Keratinocyte (primary cell): ENCODE data around the gene RB1. TPM values are rescaled to one million over a fixed set of nuclear protein-coding genes. Genes with fewer than 3 reads are reported as not detected.

Experiments
- DNase-seq: peaks from one replicate; pipeline ENCODE4 v3.0.0-alpha.2; 2011; ENCODE audit warnings: low read depth, missing footprints, low spot score
- FAIRE-seq: peaks from 2 replicates; lab custom pipeline; 2011; peaks lifted over from hg19 to GRCh38; lab: Jason Lieb, UNC
- H2AFZ ChIP-seq: 2 replicates; pipeline ENCODE4 v1.6.0; 2012; ENCODE audit warnings: low read length, control low read depth, inconsistent platforms; ENCODE audit not compliant: control insufficient read depth
- H3K27ac ChIP-seq: 2 replicates; pipeline ENCODE4 v1.5.1; 2011; ENCODE audit warnings: low read length; ENCODE audit not compliant: control insufficient read depth, insufficient read depth
- H3K27me3 ChIP-seq: 3 replicates; pipeline ENCODE4 v1.6.0; 2011; ENCODE audit warnings: low read length; ENCODE audit not compliant: control insufficient read depth, insufficient read depth; ENCODE audit errors: extremely low read depth
- H3K36me3 ChIP-seq, 2 experiments: 2 replicates in 1 of 2; 3 replicates in 1 of 2; pipeline ENCODE4 v1.5.1; 2011; ENCODE audit warnings: low read length in 2 of 2, mild to moderate bottlenecking in 1 of 2; ENCODE audit not compliant: control insufficient read depth in 2 of 2, insufficient read depth in 2 of 2; ENCODE audit errors: extremely low read depth in 1 of 2
- H3K4me1 ChIP-seq: 3 replicates; pipeline ENCODE4 v1.5.1; 2011; ENCODE audit warnings: low read length; ENCODE audit not compliant: control insufficient read depth, insufficient read depth; ENCODE audit errors: extremely low read depth
- H3K4me2 ChIP-seq: 3 replicates; pipeline ENCODE4 v1.6.0; 2011; ENCODE audit warnings: low read depth, low read length; ENCODE audit not compliant: control insufficient read depth, insufficient read depth; ENCODE audit errors: extremely low read depth
- H3K4me3 ChIP-seq, 3 experiments: fragments of 200-600 bp in 1 of 3; sonication (generic) in 1 of 3; 2 replicates in 2 of 3; 3 replicates in 1 of 3; pipeline ENCODE4 v1.5.1; 2011 to 2016; ENCODE audit warnings: low read length in 3 of 3, mild to moderate bottlenecking in 3 of 3, control low read depth in 2 of 3, inconsistent platforms in 1 of 3, low read depth in 1 of 3, mixed read lengths in 1 of 3, mixed run types in 1 of 3, moderate library complexity in 1 of 3; ENCODE audit not compliant: control insufficient read depth in 2 of 3, insufficient read depth in 2 of 3; ENCODE audit errors: extremely low read depth in 1 of 3
- H3K79me2 ChIP-seq: 2 replicates; pipeline ENCODE4 v1.6.0; 2012; ENCODE audit warnings: low read length; ENCODE audit not compliant: control insufficient read depth, insufficient read depth
- H3K9ac ChIP-seq: 3 replicates; pipeline ENCODE4 v1.6.0; 2011; ENCODE audit warnings: low read length; ENCODE audit not compliant: control insufficient read depth, insufficient read depth; ENCODE audit errors: extremely low read depth
- H3K9me1 ChIP-seq: 3 replicates; pipeline ENCODE4 v1.6.0; 2011; ENCODE audit warnings: low read length; ENCODE audit not compliant: control insufficient read depth, insufficient read depth; ENCODE audit errors: extremely low read depth
- H3K9me3 ChIP-seq: 2 replicates; pipeline ENCODE4 v1.5.1; 2012; ENCODE audit warnings: low read depth, low read length; ENCODE audit not compliant: control insufficient read depth
- H4K20me1 ChIP-seq: 3 replicates; pipeline ENCODE4 v1.6.0; 2011; ENCODE audit warnings: low read length; ENCODE audit not compliant: control insufficient read depth, insufficient read depth; ENCODE audit errors: extremely low read depth
- EZH2 ChIP-seq: IDR thresholded peaks from one replicate; pipeline ENCODE4 v1.6.1; 2012; ENCODE audit warnings: inconsistent platforms, mild to moderate bottlenecking, low read length, moderate library complexity
- dilution Hi-C: fragments of 300-500 bp; cut with MboI; formaldehyde crosslinking; loops from one replicate; pipeline ENCODE4 v1.7.0; 2020; ENCODE audit warnings: low sequenced_read_pairs; ENCODE audit not compliant: extremely low pct_ligation_motif_present
- polyA plus RNA-seq, 5 experiments: library from polyadenylated mRNA; depleted of rRNA in 3 of 5; stranded (reverse) in 3 of 5; stranded (forward) in 1 of 5; unstranded in 1 of 5; fragments of >200 nt; gene quantifications; 1 replicate in 1 of 5; 2 replicates in 3 of 5; 3 replicates in 1 of 5; pipeline versions ENCODE4 v1.2.1 to v1.2.3, GENCODE V29; 2011 to 2012; ENCODE audit warnings: missing spikeins in 2 of 5, low read depth in 1 of 5, low replicate concordance in 1 of 5
- TF ChIP-seq, protein P1 (sequence below), 3 experiments: IDR thresholded peaks in 1 of 3; conservative IDR thresholded peaks in 1 of 3; optimal IDR thresholded peaks in 1 of 3; 2 replicates in 2 of 3; 3 replicates in 1 of 3; pipeline versions ENCODE3 to v1.5.1; 2011; ENCODE audit warnings: low read length in 3 of 3, mild to moderate bottlenecking in 3 of 3, moderate library complexity in 2 of 3, control low read depth in 1 of 3, inconsistent platforms in 1 of 3; ENCODE audit not compliant: insufficient read depth in 2 of 3; ENCODE audit errors: extremely low read depth in 1 of 3

The RB1 gene
- polyA plus RNA-seq, 1 donor (not counting 4 experiments of a cell fraction or from before 2014, with no cell fraction given) = 22.4 TPM

DNA sequence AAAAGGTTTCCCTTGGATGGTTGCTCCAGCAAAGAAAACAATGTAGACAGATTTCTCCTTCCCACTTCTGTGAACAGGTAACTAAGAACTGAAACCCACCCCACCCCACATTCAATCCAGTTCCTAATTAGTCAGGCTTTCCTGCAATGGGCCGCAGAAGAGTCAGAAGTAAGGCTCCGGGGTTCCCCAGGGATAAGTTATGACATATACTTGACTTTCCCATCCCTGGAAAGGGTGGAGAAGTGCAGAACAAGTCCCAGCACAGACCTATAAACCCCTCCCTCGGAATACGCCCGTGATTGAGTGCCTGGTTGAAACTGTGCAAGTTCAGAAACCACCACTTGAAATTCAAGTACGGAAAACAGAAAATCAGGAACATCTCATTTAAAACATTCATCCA, 204.5 kb downstream of the RB1 start:
- Histone ChIP-seq H3K36me3 (no peaks in the 10 kb centered on the region), H3K79me2 (no peaks in the 10 kb centered on the region), H3K9ac (peak overlapping the region; percentile 63), H3K4me1 (peaks cover 49% of the 10 kb centered on the region), H3K4me2 (peak overlapping the region; percentile 77), H3K4me3 (peak overlapping the region in 1 of 3 experiments; percentile 46), H3K9me1 (no peaks in the 10 kb centered on the region), H3K27me3 (no peaks in the 10 kb centered on the region), H3K9me3 (no peaks in the 10 kb centered on the region), H2AFZ (peak overlapping the region; percentile 12), H4K20me1 (no peaks in the 10 kb centered on the region), H3K27ac (peak overlapping the region; percentile 96)
- no peak for TF ChIP-seq EZH2
- TF ChIP-seq, protein P1, sequence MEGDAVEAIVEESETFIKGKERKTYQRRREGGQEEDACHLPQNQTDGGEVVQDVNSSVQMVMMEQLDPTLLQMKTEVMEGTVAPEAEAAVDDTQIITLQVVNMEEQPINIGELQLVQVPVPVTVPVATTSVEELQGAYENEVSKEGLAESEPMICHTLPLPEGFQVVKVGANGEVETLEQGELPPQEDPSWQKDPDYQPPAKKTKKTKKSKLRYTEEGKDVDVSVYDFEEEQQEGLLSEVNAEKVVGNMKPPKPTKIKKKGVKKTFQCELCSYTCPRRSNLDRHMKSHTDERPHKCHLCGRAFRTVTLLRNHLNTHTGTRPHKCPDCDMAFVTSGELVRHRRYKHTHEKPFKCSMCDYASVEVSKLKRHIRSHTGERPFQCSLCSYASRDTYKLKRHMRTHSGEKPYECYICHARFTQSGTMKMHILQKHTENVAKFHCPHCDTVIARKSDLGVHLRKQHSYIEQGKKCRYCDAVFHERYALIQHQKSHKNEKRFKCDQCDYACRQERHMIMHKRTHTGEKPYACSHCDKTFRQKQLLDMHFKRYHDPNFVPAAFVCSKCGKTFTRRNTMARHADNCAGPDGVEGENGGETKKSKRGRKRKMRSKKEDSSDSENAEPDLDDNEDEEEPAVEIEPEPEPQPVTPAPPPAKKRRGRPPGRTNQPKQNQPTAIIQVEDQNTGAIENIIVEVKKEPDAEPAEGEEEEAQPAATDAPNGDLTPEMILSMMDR (optimal IDR thresholded peaks at IDR 0.05 in 1 of 3, IDR thresholded peaks at IDR 0.05 in 1 of 3, conservative IDR thresholded peaks at IDR 0.05 in 1 of 3; ENCODE audit: extremely low read depth in 1 of 3, insufficient read depth in 2 of 3, low read length in 3 of 3) = no peak
- FAIRE-seq = peak; percentile 95
- peak; percentile 73 for DNase-seq
- dilution Hi-C loops = no loop called here

- Histone ChIP-seq H3K9me1 (no peaks in the 10 kb centered on the region), H3K27ac (no peak overlapping the region), H3K9me3 (no peaks in the 10 kb centered on the region), H3K36me3 (no peaks in the 10 kb centered on the region), H3K9ac (no peak overlapping the region), H4K20me1 (no peaks in the 10 kb centered on the region), H3K4me3 (no peak overlapping the region), H3K4me2 (no peak overlapping the region), H3K4me1 (peaks cover 34% of the 10 kb centered on the region), H3K27me3 (no peaks in the 10 kb centered on the region), H2AFZ (no peak overlapping the region), H3K79me2 (no peaks in the 10 kb centered on the region)
- TF ChIP-seq, protein P1 (optimal IDR thresholded peaks at IDR 0.05 in 1 of 3, IDR thresholded peaks at IDR 0.05 in 1 of 3, conservative IDR thresholded peaks at IDR 0.05 in 1 of 3; ENCODE audit: extremely low read depth in 1 of 3, insufficient read depth in 2 of 3, low read length in 3 of 3) = no peak
- TF ChIP-seq EZH2 = no peak
- no peak for FAIRE-seq
- DNase-seq = no peak
- dilution Hi-C loops = no loop called here
Measured at GRCh38 chr13:48510698-48511097, 207.1 kb downstream of the RB1 start.
